Activated T-helper 17 cell treated with anti-CD3 and anti-CD28 coated beads, Interleukin-2, amount 50 U/mL, for 72 hours (primary cell): ENCODE data around the gene LRRFIP1. TPM values are rescaled to one million over a fixed set of nuclear protein-coding genes. Genes with fewer than 3 reads are reported as not detected.
"Not testable (repeated sequence)": the region's sequence is repeated elsewhere in the genome, so short reads cannot be mapped to it uniquely, and the experiment has no call there.

ENCODE experiments used
- ATAC-seq: fragments of 150-1000 bp; cut with Tn5 transposase; replicated peaks from 2 replicates; pipeline ENCODE4 v1.10.0; 2021; ENCODE audit warnings: mild to moderate bottlenecking, moderate library complexity
- H3K27ac Mint-ChIP-seq: one replicate; pipeline ENCODE4 v1.8.0; 2022; ENCODE audit warnings: mixed read lengths
- H3K27me3 Mint-ChIP-seq: one replicate; pipeline ENCODE4 v1.8.0; 2022; ENCODE audit warnings: mixed read lengths
- H3K36me3 Mint-ChIP-seq: one replicate; pipeline ENCODE4 v1.8.0; 2022; ENCODE audit warnings: low read depth, mild to moderate bottlenecking, mixed read lengths
- H3K4me1 Mint-ChIP-seq: one replicate; pipeline ENCODE4 v1.8.0; 2022; ENCODE audit warnings: mixed read lengths
- H3K4me3 Mint-ChIP-seq: one replicate; pipeline ENCODE4 v1.8.0; 2022; ENCODE audit warnings: mild to moderate bottlenecking, mixed read lengths
- H3K9me3 Mint-ChIP-seq: one replicate; pipeline ENCODE4 v1.8.0; 2022; ENCODE audit warnings: mixed read lengths
- total RNA-seq, 2 donors: library from RNA; stranded (reverse); gene quantifications; one replicate each; pipeline ENCODE4 v1.2.3, GENCODE V29; 2022

The LRRFIP1 gene
- total RNA-seq, 2 donors from 2014 or later = 271 to 319 TPM

GRCh38 chr2:237593596-237594320 lies 33.6 kb upstream of the LRRFIP1 start:
- no peak overlapping the region for H3K4me3 Mint-ChIP-seq
- no peaks in the 10 kb centered on the region for H3K36me3 Mint-ChIP-seq
- no peaks in the 10 kb centered on the region for H3K27me3 Mint-ChIP-seq
- H3K27ac Mint-ChIP-seq = no peak overlapping the region
- ATAC-seq = no peak
- H3K9me3 Mint-ChIP-seq = no peaks in the 10 kb centered on the region
- H3K4me1 Mint-ChIP-seq = peaks cover 5% of the 10 kb centered on the region

- Mint-ChIP-seq H3K4me3 (no peak overlapping the region), H3K27ac (no peak overlapping the region), H3K9me3 (no peaks in the 10 kb centered on the region), H3K27me3 (no peaks in the 10 kb centered on the region), H3K36me3 (no peaks in the 10 kb centered on the region), H3K4me1 (peaks cover 5% of the 10 kb centered on the region)
- no peak for ATAC-seq
These were observed 32.9 kb upstream of the LRRFIP1 start for GRCh38 chr2:237594514-237594871.

- not testable (repeated sequence) for H3K27ac Mint-ChIP-seq, H3K9me3 Mint-ChIP-seq, H3K4me1 Mint-ChIP-seq, H3K4me3 Mint-ChIP-seq, H3K27me3 Mint-ChIP-seq, ATAC-seq, H3K36me3 Mint-ChIP-seq
These were observed 31.4 kb upstream of the LRRFIP1 start for GRCh38 chr2:237595829-237596519.

- H3K4me1 Mint-ChIP-seq = peaks cover 2% of the 10 kb centered on the region
- no peak overlapping the region for H3K27ac Mint-ChIP-seq
- no peaks in the 10 kb centered on the region for H3K9me3 Mint-ChIP-seq
- ATAC-seq = peak; percentile 2
- no peak overlapping the region for H3K4me3 Mint-ChIP-seq
- H3K36me3 Mint-ChIP-seq = no peaks in the 10 kb centered on the region
- H3K27me3 Mint-ChIP-seq = no peaks in the 10 kb centered on the region
These were observed 30.7 kb upstream of the LRRFIP1 start for GRCh38 chr2:237596520-237597195.

- Mint-ChIP-seq H3K9me3 (no peaks in the 10 kb centered on the region), H3K4me3 (no peak overlapping the region), H3K4me1 (no peaks in the 10 kb centered on the region), H3K27me3 (no peaks in the 10 kb centered on the region), H3K36me3 (no peaks in the 10 kb centered on the region), H3K27ac (peak overlapping the region; percentile 14)
- no peak for ATAC-seq
These were observed 29.9 kb upstream of the LRRFIP1 start for GRCh38 chr2:237597196-237598145.

GRCh38 chr2:237598468-237599208 lies 28.7 kb upstream of the LRRFIP1 start:
- H3K4me1 Mint-ChIP-seq = peaks cover 8% of the 10 kb centered on the region
- H3K4me3 Mint-ChIP-seq = no peak overlapping the region
- H3K9me3 Mint-ChIP-seq = no peaks in the 10 kb centered on the region
- no peaks in the 10 kb centered on the region for H3K36me3 Mint-ChIP-seq
- H3K27ac Mint-ChIP-seq = peak overlapping the region; percentile 58
- ATAC-seq = no peak
- no peaks in the 10 kb centered on the region for H3K27me3 Mint-ChIP-seq

- H3K36me3 Mint-ChIP-seq = no peaks in the 10 kb centered on the region
- no peaks in the 10 kb centered on the region for H3K9me3 Mint-ChIP-seq
- ATAC-seq = no peak
- H3K27ac Mint-ChIP-seq = peak overlapping the region; percentile 58
- H3K4me1 Mint-ChIP-seq = peaks cover 8% of the 10 kb centered on the region
- H3K27me3 Mint-ChIP-seq = no peaks in the 10 kb centered on the region
- no peak overlapping the region for H3K4me3 Mint-ChIP-seq
These were observed 27.8 kb upstream of the LRRFIP1 start for GRCh38 chr2:237599465-237600110.

GRCh38 chr2:237600205-237600846 lies 27.1 kb upstream of the LRRFIP1 start:
- Mint-ChIP-seq H3K27ac (no peak overlapping the region), H3K27me3 (no peaks in the 10 kb centered on the region), H3K36me3 (no peaks in the 10 kb centered on the region), H3K9me3 (no peaks in the 10 kb centered on the region), H3K4me3 (no peak overlapping the region), H3K4me1 (peaks cover 8% of the 10 kb centered on the region)
- no peak for ATAC-seq

- Mint-ChIP-seq H3K27ac (peak overlapping the region; percentile 20), H3K27me3 (no peaks in the 10 kb centered on the region), H3K4me1 (peaks cover 8% of the 10 kb centered on the region), H3K4me3 (no peak overlapping the region), H3K9me3 (no peaks in the 10 kb centered on the region), H3K36me3 (no peaks in the 10 kb centered on the region)
- no peak for ATAC-seq
These were observed 25.8 kb upstream of the LRRFIP1 start for GRCh38 chr2:237601453-237602116.

GRCh38 chr2:237602409-237602808 lies 25.0 kb upstream of the LRRFIP1 start:
- H3K36me3 Mint-ChIP-seq = no peaks in the 10 kb centered on the region
- H3K27me3 Mint-ChIP-seq = no peaks in the 10 kb centered on the region
- peak overlapping the region; percentile 88 for H3K27ac Mint-ChIP-seq
- peaks cover 8% of the 10 kb centered on the region for H3K4me1 Mint-ChIP-seq
- H3K4me3 Mint-ChIP-seq = no peak overlapping the region
- H3K9me3 Mint-ChIP-seq = no peaks in the 10 kb centered on the region
- ATAC-seq = no peak

GRCh38 chr2:237603049-237603717 lies 24.2 kb upstream of the LRRFIP1 start:
- no peak for ATAC-seq
- Mint-ChIP-seq H3K4me3 (peak overlapping the region; percentile 71), H3K36me3 (no peaks in the 10 kb centered on the region), H3K27ac (peak overlapping the region; percentile 88), H3K9me3 (no peaks in the 10 kb centered on the region), H3K27me3 (no peaks in the 10 kb centered on the region), H3K4me1 (peaks cover 8% of the 10 kb centered on the region)

GRCh38 chr2:237603718-237604362 lies 23.5 kb upstream of the LRRFIP1 start:
- H3K4me1 Mint-ChIP-seq = peaks cover 8% of the 10 kb centered on the region
- H3K27me3 Mint-ChIP-seq = no peaks in the 10 kb centered on the region
- peak overlapping the region; percentile 88 for H3K27ac Mint-ChIP-seq
- no peaks in the 10 kb centered on the region for H3K36me3 Mint-ChIP-seq
- H3K9me3 Mint-ChIP-seq = no peaks in the 10 kb centered on the region
- H3K4me3 Mint-ChIP-seq = peak overlapping the region; percentile 71
- peak; percentile 97 for ATAC-seq
